GM19452 (cell line): Measurements from ENCODE around the gene FBXL16.
"Not testable (repeated sequence)": the region's sequence is repeated elsewhere in the genome, so short reads cannot be mapped to it uniquely, and the experiment has no call there.

Source experiments
- ATAC-seq: cut with Tn5 transposase; IDR thresholded peaks from one replicate; pipeline ENCODE4 v1.9.1; 2021; ENCODE audit not compliant: unreplicated experiment

Gene FBXL16

GRCh38 chr16:692356-693108, 13.1 kb downstream of the FBXL16 start:
- ATAC-seq: no peak

- ATAC-seq: not testable (repeated sequence)
Observed at GRCh38 chr16:691242-691641, 14.4 kb downstream of the FBXL16 start.

GRCh38 chr16:689175-689897, 16.3 kb downstream of the FBXL16 start:
- ATAC-seq: no peak

GRCh38 chr16:687499-687898, 18.1 kb downstream of the FBXL16 start:
- ATAC-seq: no peak

GRCh38 chr16:686459-687260, 18.9 kb downstream of the FBXL16 start:
- no peak for ATAC-seq

GRCh38 chr16:685967-686366, 19.6 kb downstream of the FBXL16 start:
- ATAC-seq: no peak

- ATAC-seq: no peak
Observed at GRCh38 chr16:684961-685696, 20.5 kb downstream of the FBXL16 start.

GRCh38 chr16:684071-684794, 21.4 kb downstream of the FBXL16 start, which contains the start of gene JMJD8:
Gene JMJD8, minus strand, starts transcription at chr16:684334. Its CDS starts 15 bp downstream, at chr16:684319.
- peak; percentile 62 for ATAC-seq

- no peak for ATAC-seq
Observed at GRCh38 chr16:683396-684070, 22.1 kb downstream of the FBXL16 start.

- ATAC-seq: no peak
Observed at GRCh38 chr16:682493-683395, 22.9 kb downstream of the FBXL16 start.

GRCh38 chr16:681746-682427, 23.7 kb downstream of the FBXL16 start:
- no peak for ATAC-seq

- no peak for ATAC-seq
Observed at GRCh38 chr16:680967-681745, 24.4 kb downstream of the FBXL16 start.

- no peak for ATAC-seq
Observed at GRCh38 chr16:680625-680945, 25.0 kb downstream of the FBXL16 start.

- no peak for ATAC-seq
Observed at GRCh38 chr16:679814-680624, 25.6 kb downstream of the FBXL16 start, which contains the start of gene STUB1. Gene STUB1, plus strand, starts transcription at chr16:680410. Its CDS starts 116 bp downstream, at chr16:680526.

- no peak for ATAC-seq
Observed at GRCh38 chr16:678858-679813, 26.5 kb downstream of the FBXL16 start.
